HAP-1 (cell line): ENCODE results near the gene C14orf132.

ENCODE experiments used
- DNase-seq, 2 experiments: peaks; one replicate each; pipeline ENCODE4 v3.0.0-alpha.2; 2016 to 2020; ENCODE audit warnings: low spot score in 2 of 2
- H3K27me3 ChIP-seq: fragments of 250-450 bp; sonication (Bioruptor Pico); 2 replicates; pipeline ENCODE4 v1.5.1; 2020; ENCODE audit warnings: low read depth, mild to moderate bottlenecking, moderate library complexity
- H3K36me3 ChIP-seq: fragments of 250-450 bp; sonication (Bioruptor Pico); replicated peaks from 2 replicates; pipeline ENCODE4 v1.5.1; 2020; ENCODE audit warnings: mild to moderate bottlenecking
- H3K4me1 ChIP-seq: fragments of 250-450 bp; sonication (Bioruptor Pico); 2 replicates; pipeline ENCODE4 v1.5.1; 2020; ENCODE audit warnings: mild to moderate bottlenecking
- H3K4me3 ChIP-seq: fragments of 250-450 bp; sonication (Bioruptor Pico); 2 replicates; pipeline ENCODE4 v1.5.1; 2020; ENCODE audit warnings: mild to moderate bottlenecking, moderate library complexity
- H3K9me3 ChIP-seq: fragments of 250-450 bp; sonication (Bioruptor Pico); 2 replicates; pipeline ENCODE4 v1.5.1; 2020; ENCODE audit warnings: mild to moderate bottlenecking, moderate library complexity
- in situ Hi-C: fragments of 300-500 bp; cut with MboI; formaldehyde crosslinking; loops from 3 replicates; pipeline ENCODE4 v1.14.3; 2020; ENCODE audit warnings: low sequenced_read_pairs, inconsistent platforms, mixed read lengths

C14orf132 gene

DNA sequence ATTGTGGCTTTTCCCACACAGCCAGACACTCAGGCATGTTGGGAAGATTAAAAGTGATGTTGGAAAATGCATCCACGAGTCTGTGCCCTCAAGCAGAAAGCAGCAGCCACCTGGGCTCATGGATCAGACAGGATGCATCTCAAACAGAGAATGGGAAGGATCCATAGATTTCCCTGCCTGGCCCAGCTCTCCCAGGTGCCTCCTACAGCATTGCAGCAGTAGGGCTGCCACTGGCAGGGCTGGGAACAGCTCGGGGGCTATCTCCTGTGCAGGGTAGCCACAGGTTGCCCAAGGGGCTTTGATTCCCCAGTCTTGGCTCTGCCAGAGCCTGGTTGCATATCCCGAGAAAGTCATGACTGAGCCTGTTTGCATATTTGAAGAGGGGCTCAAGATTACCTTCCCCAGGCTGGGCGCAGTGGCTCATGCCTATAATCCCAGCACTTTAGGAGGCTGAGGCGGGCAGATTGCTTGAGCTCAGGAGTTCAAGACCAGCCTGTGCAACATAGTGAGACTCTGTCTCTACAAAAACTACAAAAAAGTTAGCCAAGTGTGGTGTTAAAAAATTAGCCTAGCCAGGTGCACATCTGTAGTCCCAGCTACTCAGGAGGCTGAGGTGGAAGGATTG, 19.5 kb downstream of the C14orf132 start:
- Histone ChIP-seq H3K36me3 (no peaks in the 10 kb centered on the region), H3K4me1 (peaks cover 8% of the 10 kb centered on the region), H3K27me3 (no peaks in the 10 kb centered on the region), H3K9me3 (no peaks in the 10 kb centered on the region), H3K4me3 (no peak overlapping the region)
- in situ Hi-C loops: no loop called here
- DNase-seq: no peak

- Histone ChIP-seq H3K4me3 (no peak overlapping the region), H3K36me3 (no peaks in the 10 kb centered on the region), H3K27me3 (no peaks in the 10 kb centered on the region), H3K4me1 (peaks cover 8% of the 10 kb centered on the region), H3K9me3 (no peaks in the 10 kb centered on the region)
- in situ Hi-C loops: no loop called here
- no peak for DNase-seq
Measured at GRCh38 chr14:96059519-96060135, 20.5 kb downstream of the C14orf132 start.

GRCh38 chr14:96060186-96060933, 21.2 kb downstream of the C14orf132 start:
- no peaks in the 10 kb centered on the region for H3K27me3 ChIP-seq
- in situ Hi-C loops: no loop called here

DNA sequence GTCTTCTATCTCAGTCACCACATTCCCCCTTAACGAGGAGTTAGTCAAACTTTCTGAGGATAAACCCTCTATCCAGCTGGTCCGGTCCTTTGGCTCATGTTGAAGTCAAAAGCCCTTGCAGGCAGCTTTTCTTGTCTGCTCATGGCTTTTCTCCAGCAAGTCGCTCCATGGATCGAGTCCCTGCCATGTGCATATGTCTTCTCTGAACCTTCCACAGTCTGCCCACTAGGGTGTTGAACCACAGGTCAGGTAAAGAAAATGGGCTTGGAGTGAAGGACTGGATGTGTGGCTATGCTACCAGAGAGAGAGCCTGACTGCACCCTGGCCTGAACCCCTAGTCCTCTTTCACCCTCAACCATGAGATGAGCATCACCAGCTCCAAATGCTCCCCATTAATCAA, 22.8 kb downstream of the C14orf132 start:
- no peaks in the 10 kb centered on the region for H3K27me3 ChIP-seq
- H3K9me3 ChIP-seq: no peaks in the 10 kb centered on the region
- peaks cover 4% of the 10 kb centered on the region for H3K4me1 ChIP-seq
- no peak for DNase-seq
- in situ Hi-C loops: no loop called here
- no peak overlapping the region for H3K4me3 ChIP-seq
- H3K36me3 ChIP-seq: no peaks in the 10 kb centered on the region

More at GRCh38 chr14:96060186-96060933, 21.2 kb downstream of the C14orf132 start:
- H3K9me3 ChIP-seq: no peaks in the 10 kb centered on the region
- peaks cover 8% of the 10 kb centered on the region for H3K4me1 ChIP-seq
- H3K36me3 ChIP-seq: no peaks in the 10 kb centered on the region
- no peak overlapping the region for H3K4me3 ChIP-seq
- no peak for DNase-seq

DNA sequence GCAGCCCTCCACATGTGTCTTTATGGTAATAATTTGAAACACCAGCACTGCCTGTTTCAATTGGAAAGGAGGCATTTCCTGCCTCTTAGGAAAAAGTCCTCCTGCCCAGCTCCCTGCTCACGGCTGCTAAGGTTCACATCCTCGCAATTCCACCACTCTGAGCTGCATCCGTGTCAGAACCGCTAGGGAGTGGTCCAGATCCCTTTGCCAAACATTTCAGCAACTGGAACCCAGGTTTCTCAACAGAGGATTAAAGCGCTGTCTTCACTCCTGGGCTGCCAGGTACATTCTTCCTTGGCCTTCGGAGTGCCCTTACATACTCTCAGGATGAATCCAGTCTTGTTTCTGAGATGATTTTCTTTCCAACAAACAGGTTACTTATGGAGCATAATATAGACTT, 23.3 kb downstream of the C14orf132 start:
- Histone ChIP-seq H3K4me3 (no peak overlapping the region), H3K27me3 (no peaks in the 10 kb centered on the region), H3K9me3 (no peaks in the 10 kb centered on the region), H3K36me3 (no peaks in the 10 kb centered on the region), H3K4me1 (no peaks in the 10 kb centered on the region; the same call in 1 of the 2 replicates)
- no peak for DNase-seq
- in situ Hi-C loops: no loop called here

- H3K9me3 ChIP-seq: no peaks in the 10 kb centered on the region
- 0 out of 2 replicates have a peak, but pooled peaks cover 3% of the 10 kb centered on the region for H3K27me3 ChIP-seq
- no peaks in the 10 kb centered on the region for H3K4me1 ChIP-seq
- in situ Hi-C loops: no loop called here
- no peaks in the 10 kb centered on the region for H3K36me3 ChIP-seq
- no peak overlapping the region for H3K4me3 ChIP-seq
- no peak for DNase-seq
Measured at GRCh38 chr14:96064866-96065265, 25.7 kb downstream of the C14orf132 start.

- Histone ChIP-seq H3K4me3 (no peak overlapping the region), H3K9me3 (no peaks in the 10 kb centered on the region), H3K36me3 (no peaks in the 10 kb centered on the region), H3K27me3 (0 out of 2 replicates have a peak, but pooled peaks cover 4% of the 10 kb centered on the region), H3K4me1 (no peaks in the 10 kb centered on the region)
- in situ Hi-C loops: no loop called here
- DNase-seq: no peak
Measured at GRCh38 chr14:96065661-96066459, 26.7 kb downstream of the C14orf132 start.

GRCh38 chr14:96066976-96067375, 27.8 kb downstream of the C14orf132 start:
- Histone ChIP-seq H3K4me1 (no peaks in the 10 kb centered on the region), H3K27me3 (0 out of 2 replicates have a peak, but pooled peaks cover 4% of the 10 kb centered on the region), H3K36me3 (no peaks in the 10 kb centered on the region), H3K4me3 (no peak overlapping the region), H3K9me3 (no peaks in the 10 kb centered on the region)
- DNase-seq: no peak
- in situ Hi-C loops: no loop called here

DNA sequence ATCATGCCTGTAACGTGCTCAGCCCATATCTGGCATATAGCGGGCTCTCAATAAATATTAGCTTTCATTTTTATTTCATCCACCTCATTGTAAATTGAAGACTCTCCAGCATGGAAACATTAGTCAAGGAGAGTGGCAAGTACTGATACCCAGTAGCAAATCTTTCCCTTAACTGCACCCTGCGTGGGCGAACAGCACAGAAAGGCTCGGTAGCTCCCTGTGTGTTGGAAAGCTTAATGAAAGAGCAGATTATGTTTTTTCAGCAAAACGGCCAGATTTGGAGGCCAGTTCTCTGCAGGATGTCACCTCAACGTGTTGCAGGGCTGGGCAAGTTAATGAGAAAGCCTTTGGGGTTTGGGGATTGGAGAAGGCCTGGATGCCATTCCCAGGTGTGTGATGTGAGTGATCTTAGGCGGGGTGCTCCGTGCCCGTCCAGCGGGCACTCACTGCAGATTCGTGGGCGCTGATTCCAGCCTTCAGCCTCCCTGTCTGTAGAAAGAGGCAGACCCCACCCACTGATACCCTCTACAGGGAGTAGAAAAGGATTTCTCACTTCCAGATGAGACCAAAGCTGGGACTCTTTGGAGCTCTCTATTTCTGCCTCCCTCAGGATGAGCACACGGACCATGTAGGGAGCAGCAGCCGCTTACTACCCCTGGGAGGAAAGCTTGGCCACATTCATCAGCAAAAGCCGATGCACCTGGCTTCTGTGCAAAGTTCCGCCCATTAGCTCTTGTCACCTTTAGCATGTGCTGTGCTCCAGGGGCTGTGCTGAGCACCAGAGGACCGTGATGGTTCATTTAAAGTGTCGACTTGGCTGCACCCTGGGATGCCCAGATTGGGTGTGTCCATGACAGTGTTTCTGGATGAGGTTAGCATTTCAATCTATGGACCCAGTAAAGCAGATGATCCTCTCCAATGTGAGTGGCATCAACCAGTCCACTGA, 29.1 kb downstream of the C14orf132 start:
- Histone ChIP-seq H3K4me3 (no peak overlapping the region), H3K4me1 (no peaks in the 10 kb centered on the region)
- in situ Hi-C loops: no loop called here

GRCh38 chr14:96069421-96069820, 30.3 kb downstream of the C14orf132 start:
- no peak for DNase-seq
- in situ Hi-C loops: no loop called here
- Histone ChIP-seq H3K36me3 (no peaks in the 10 kb centered on the region), H3K4me3 (no peak overlapping the region), H3K27me3 (0 out of 2 replicates have a peak, but pooled peaks cover 4% of the 10 kb centered on the region), H3K9me3 (no peaks in the 10 kb centered on the region), H3K4me1 (no peaks in the 10 kb centered on the region)

More for the DNA sequence above, 29.1 kb downstream of the C14orf132 start:
- 0 out of 2 replicates have a peak, but pooled peaks cover 4% of the 10 kb centered on the region for H3K27me3 ChIP-seq
- no peaks in the 10 kb centered on the region for H3K9me3 ChIP-seq
- H3K36me3 ChIP-seq: no peaks in the 10 kb centered on the region
- DNase-seq: no peak

- H3K27me3 ChIP-seq: peaks cover 13% of the 10 kb centered on the region
- no peaks in the 10 kb centered on the region for H3K9me3 ChIP-seq
- no peaks in the 10 kb centered on the region for H3K4me1 ChIP-seq
- DNase-seq: no peak
- in situ Hi-C loops: no loop called here
- H3K4me3 ChIP-seq: no peak overlapping the region
- H3K36me3 ChIP-seq: no peaks in the 10 kb centered on the region
Measured at GRCh38 chr14:96071561-96071960, 32.4 kb downstream of the C14orf132 start.

DNA sequence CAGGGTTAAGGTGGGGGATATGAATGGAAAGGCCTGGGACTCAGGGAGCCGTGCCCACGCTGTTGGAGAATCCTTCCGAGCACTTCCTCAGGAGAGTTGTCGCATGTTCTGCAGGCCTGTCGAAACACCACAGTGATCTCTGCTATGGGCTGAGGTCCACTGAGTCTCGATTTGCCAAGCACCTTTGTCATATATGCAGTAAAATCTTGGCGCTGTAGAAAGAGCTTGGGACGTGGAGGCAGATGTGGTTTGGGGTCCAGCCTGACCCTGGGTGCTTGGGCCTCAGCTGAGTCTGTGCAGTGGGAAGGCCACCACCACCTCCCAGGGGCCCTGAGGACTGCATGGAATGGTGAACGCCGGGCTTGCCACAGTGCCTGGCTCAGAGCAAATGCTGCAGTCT, 32.9 kb downstream of the C14orf132 start:
- no peak for DNase-seq
- no peaks in the 10 kb centered on the region for H3K9me3 ChIP-seq
- H3K4me3 ChIP-seq: no peak overlapping the region
- peaks cover 13% of the 10 kb centered on the region for H3K27me3 ChIP-seq
- H3K4me1 ChIP-seq: no peaks in the 10 kb centered on the region
- in situ Hi-C loops: no loop called here
- no peaks in the 10 kb centered on the region for H3K36me3 ChIP-seq

GRCh38 chr14:96072746-96073145, 33.6 kb downstream of the C14orf132 start:
- in situ Hi-C loops: no loop called here
- Histone ChIP-seq H3K4me1 (no peaks in the 10 kb centered on the region), H3K4me3 (no peak overlapping the region), H3K27me3 (peaks cover 13% of the 10 kb centered on the region), H3K9me3 (no peaks in the 10 kb centered on the region), H3K36me3 (no peaks in the 10 kb centered on the region)
- no peak for DNase-seq
